HCT116 (cell line): ENCODE results near the gene NFE2L3.

Source experiments
- CTCF ChIP-seq, 3 experiments: fragments of 200-600 bp in 1 of 3; sonication (generic) in 1 of 3; IDR thresholded peaks in 2 of 3; conservative IDR thresholded peaks in 1 of 3; 2 replicates each; pipeline ENCODE4 v1.5.1; 2012 to 2017; ENCODE audit warnings: low read depth in 2 of 3, low read length in 2 of 3, antibody characterized with exemption in 1 of 3, borderline replicate concordance in 1 of 3, control low read depth in 1 of 3, mild to moderate bottlenecking in 1 of 3, mixed read lengths in 1 of 3, mixed run types in 1 of 3, moderate library complexity in 1 of 3; ENCODE audit not compliant: insufficient read depth in 1 of 3
- EZH2 ChIP-seq: fragments of 200-600 bp; sonication (generic); IDR thresholded peaks from 2 replicates; pipeline ENCODE4 v1.6.1; 2017; ENCODE audit warnings: antibody characterized with exemption, mixed run types
- EZH2phosphoT487 ChIP-seq: fragments of 200-600 bp; IDR thresholded peaks from 2 replicates; pipeline ENCODE4 v1.6.1; 2018; ENCODE audit warnings: antibody characterized with exemption, borderline replicate concordance
- POLR2A ChIP-seq: IDR thresholded peaks from 2 replicates; pipeline ENCODE4 v1.7.0; 2011; ENCODE audit warnings: borderline replicate concordance; ENCODE audit not compliant: insufficient read depth, insufficient read length; ENCODE audit errors: extremely low read depth
- POLR2AphosphoS5 ChIP-seq: IDR thresholded peaks from 2 replicates; pipeline ENCODE4 v1.6.1; 2011; ENCODE audit warnings: mild to moderate bottlenecking, low read depth, low read length, moderate library complexity
- SP1 ChIP-seq: IDR thresholded peaks from 2 replicates; pipeline ENCODE4 v1.6.1; 2012; ENCODE audit warnings: low read depth
- TCF7L2 ChIP-seq: IDR thresholded peaks from 2 replicates; pipeline ENCODE4 v1.7.0; 2011; ENCODE audit warnings: borderline replicate concordance, inconsistent platforms; ENCODE audit not compliant: insufficient read depth, insufficient read length; ENCODE audit errors: extremely low read depth
- YY1 ChIP-seq: IDR thresholded peaks from 2 replicates; pipeline ENCODE4 v1.6.1; 2011; ENCODE audit warnings: low read length, low read depth, moderate library complexity, mild to moderate bottlenecking; ENCODE audit not compliant: insufficient replicate concordance; ENCODE audit errors: extremely low read depth
- ZNF274 ChIP-seq: fragments of 200-500 bp; sonication (Bioruptor generic); IDR thresholded peaks from 2 replicates; pipeline ENCODE4 v1.6.1; 2014; ENCODE audit warnings: mild to moderate bottlenecking, low read depth, low read length, inconsistent platforms

GRCh38 chr7:26141077-26141476, 10.9 kb upstream of the NFE2L3 start:
- TF ChIP-seq TCF7L2 (no peak), POLR2A (no peak), SP1 (no peak), POLR2AphosphoS5 (no peak), EZH2phosphoT487 (no peak), ZNF274 (no peak), CTCF (IDR thresholded peaks at IDR 0.05 in 2 of 3, conservative IDR thresholded peaks at IDR 0.05 in 1 of 3; ENCODE audit: borderline replicate concordance in 1 of 3, insufficient read depth in 1 of 3, low read depth in 2 of 3, low read length in 2 of 3) (no peak), YY1 (no peak), EZH2 (no peak)
